GM15510 (cell line): ENCODE results near the gene HACD2.

Source experiments
- POLR2A ChIP-seq: IDR thresholded peaks from 3 replicates; pipeline ENCODE4 v1.6.1; 2011; ENCODE audit warnings: borderline replicate concordance; ENCODE audit not compliant: insufficient read length; ENCODE audit errors: extremely low read depth

HACD2 gene

DNA sequence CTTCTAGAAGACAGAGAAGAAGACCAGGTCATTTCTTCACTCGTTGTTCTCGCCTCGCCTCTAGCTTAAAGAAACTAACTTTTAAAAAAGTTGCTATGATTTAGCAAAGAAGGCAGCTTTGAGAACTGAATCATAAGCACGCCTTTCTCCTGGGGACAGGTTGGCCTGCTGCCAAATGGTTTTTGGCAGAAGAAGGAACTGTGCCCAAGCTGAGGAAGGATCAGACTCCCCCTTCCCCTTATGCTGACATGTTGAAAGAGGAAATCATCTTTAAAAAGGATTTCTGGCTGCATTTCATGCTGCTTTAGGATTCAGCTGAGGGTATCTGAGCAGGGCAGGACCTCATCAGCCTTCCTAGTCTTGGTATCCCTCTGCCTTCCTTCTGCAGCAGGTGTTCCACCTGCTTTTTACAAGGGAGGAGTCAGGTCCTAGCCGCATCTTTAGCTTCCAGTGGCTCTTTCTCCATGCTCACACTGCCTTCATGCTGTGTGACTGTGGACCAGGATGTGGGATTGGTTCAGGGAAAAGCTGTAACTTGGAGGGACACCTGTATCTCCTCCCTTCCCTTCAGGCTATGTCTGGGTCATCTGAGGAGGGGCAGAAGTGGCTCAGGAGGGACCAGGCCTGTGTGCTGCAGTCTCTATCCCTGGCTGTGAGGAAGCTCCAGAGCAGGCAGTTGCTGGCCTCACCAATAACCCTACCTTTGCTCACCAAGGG, 34.1 kb upstream of the HACD2 start:
- TF ChIP-seq POLR2A = no peak

DNA sequence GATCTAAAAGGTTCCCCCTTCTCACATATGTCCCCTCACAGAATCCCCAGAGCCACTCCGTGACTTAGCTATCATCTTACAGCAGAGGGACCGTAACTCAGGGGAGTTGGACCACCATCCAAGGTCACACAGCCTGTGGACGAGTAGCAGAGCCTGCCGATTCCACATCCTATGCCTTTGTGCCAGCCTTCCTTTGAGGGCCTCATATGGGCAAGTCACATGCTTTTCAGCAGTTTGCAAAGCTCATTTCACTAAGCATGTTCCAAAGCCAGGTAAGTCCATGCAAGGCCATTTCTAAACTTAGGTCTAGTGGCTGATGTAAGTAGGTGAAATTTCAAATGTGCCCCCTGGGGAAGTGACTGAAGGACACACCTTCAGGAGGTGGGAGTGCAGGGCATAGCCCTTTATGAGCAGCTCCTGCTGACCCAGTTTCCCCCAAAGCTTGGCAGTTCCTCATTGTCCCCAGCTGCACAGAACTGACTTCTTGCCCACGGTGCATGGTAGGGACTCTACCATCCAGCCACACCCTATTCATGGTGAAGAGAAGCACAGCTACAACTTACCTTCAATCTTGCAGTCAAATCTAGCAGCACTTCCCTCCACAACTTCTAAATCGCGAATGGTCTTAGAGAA, 33.3 kb upstream of the HACD2 start:
- TF ChIP-seq POLR2A = no peak

DNA sequence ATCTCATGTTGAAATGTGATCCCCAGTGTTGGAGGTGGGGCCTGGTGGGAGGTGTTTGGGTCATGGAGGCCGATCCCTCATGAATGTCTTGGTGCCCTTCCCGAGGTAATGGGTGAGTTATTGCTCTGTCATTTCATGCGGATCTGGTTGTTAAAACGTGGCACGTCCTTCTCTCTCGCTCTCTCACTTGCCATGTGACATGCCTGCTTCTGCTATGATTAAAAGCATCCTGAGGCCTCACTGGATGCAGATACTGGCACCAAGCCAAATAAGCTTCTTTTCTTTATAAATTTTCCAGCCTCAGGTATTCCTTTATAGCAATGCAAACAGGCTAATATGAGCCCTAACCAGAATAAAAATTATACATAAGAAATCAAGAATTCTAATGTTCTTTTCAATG, 31.7 kb upstream of the HACD2 start:
- TF ChIP-seq POLR2A = no peak

DNA sequence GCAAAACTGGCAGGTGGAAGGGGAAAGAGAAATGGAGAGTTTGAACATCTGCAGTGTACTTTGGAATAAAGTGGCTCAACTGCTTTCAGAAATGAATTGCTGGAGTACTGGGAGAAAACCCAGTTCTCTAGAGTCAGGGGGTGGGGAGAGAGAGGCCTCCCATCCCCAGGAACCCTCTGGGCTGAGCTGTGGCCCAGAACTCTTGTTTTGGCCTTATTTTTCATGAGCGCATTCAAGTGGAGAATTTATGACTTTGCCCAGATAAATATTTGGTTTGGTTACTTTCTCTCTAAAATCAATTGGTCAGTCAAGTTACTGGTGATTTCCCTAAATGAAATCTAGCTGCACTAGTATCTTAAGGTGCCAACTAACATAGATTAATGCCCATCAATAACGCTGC, 28.7 kb upstream of the HACD2 start:
- TF ChIP-seq POLR2A = no peak

DNA sequence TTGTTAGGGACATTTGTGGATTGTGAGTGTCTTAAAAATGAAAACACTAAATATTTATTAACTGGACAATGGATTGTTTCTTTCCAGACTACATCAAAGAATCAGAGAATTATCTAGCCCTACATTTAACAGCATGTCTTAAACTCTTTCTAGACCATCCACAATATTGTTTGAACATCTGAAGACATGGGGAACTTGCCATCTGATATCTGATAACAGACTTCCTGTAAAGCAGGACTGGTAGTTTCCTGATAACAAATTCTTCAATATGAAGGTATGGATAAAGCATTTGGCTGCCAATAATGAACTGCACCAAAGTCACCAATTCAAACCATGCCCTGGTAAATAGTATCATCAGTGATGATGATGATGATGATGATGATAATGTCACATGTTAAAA, 26.2 kb upstream of the HACD2 start:
- TF ChIP-seq POLR2A = no peak

DNA sequence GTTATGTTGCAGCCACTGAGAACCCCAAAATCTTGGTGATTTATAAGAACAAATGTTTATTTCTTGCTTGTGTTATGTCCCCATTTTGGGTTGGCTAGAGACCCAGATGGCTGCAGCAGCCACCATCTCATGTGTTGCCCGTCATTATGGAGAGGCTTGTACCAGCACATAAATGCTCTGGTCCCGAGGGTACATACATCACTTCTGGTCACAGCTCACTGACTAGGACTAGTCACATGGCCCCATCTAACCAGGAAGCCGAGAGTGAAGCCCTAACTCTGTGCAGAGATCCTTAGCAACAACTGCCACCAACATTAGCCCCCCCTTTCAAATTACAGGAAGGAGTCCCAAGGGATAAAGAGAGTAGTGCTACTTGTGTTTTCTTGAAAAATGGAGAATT, 25.5 kb upstream of the HACD2 start:
- no peak for TF ChIP-seq POLR2A

DNA sequence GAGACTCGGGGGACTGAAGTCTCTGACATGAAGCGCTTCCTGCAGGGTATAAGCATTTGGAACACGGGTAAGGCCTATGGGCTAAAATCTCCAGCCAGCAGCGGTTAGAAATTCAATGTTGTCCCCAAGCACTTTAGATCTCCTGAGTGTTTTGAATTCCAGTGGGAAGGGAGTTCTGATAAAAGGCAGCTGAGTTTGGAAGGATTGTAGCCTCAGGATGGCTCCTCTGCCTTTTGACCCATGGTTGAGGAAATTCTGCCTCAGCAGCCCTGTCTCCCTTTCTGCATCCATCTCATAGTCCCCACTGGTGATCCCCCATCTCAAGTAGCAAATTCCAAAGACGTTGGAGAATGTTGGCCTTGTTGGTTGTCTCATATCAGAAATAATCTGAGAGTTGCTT, 24.2 kb upstream of the HACD2 start:
- TF ChIP-seq POLR2A = no peak

DNA sequence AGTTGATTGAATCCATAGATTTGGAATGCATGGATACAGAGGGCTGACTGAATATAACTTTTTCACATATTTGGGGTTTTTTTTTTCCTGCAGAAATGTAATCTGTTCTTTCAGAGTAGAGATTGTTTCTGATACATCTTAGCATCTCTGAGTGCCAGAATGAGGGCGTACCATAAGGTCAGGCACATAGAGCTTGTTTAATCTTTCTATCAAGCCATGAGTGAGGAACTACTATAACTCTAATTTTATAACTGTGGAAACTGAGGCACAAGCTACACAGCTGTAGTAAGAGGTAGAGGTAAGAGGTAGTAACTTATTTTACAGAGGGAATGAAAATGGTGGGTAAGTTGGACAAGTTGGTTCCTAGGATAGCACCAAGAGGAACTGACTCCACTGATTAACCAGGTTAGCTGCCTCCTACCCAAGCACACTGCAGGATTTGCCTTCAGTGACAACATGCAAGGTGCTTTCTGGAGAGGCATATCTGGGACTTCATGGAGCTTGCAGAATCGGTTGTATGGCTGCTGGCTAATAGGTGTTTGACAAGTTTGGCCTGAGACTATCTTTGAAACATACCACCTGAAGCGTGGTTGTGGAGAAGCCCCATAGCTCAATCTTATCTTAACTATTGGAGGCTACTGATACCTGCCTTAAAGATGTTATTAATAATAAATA, 23.5 kb upstream of the HACD2 start:
- no peak for TF ChIP-seq POLR2A

DNA sequence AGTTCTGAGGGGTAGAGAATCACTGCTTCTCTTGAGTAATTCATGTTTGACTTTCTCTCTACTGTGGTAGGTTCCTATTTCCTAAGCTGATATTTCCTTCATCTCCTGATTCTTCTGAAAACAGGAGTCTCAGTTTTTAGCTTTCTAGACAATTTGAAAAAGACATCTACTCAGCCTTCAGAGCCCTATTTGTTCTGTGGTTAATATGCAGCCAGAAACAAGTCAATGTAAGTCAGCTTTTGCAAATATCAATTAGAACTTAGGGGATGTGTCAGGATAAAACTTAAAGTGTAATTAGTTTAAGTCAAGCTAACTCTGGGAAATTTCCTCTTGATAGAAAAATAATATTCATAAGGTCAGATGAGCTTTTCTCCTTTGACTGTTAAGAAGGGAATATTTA, 21.7 kb upstream of the HACD2 start:
- TF ChIP-seq POLR2A = no peak

DNA sequence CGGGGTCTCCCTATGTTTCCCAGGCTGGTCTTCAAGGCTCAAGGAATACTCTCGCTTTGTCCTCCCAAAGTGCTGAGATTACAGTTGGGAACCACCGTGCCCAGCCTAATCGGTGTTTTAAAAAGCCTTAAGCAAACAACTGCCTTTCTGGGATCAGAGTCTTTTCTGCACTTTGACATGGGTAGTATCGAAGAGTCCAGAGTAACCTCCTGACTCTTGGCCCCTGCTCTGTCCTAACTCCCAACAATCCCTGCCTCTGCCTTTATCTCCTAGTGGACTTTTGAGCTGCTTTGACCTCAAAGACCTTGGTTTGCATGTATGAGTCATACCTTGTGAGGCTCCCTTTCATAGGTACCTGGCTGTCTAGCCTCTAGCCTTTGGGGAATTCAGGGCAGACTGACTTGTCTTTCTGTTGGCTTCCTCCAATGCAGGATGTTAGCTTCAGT, 21.0 kb upstream of the HACD2 start:
- no peak for TF ChIP-seq POLR2A

DNA sequence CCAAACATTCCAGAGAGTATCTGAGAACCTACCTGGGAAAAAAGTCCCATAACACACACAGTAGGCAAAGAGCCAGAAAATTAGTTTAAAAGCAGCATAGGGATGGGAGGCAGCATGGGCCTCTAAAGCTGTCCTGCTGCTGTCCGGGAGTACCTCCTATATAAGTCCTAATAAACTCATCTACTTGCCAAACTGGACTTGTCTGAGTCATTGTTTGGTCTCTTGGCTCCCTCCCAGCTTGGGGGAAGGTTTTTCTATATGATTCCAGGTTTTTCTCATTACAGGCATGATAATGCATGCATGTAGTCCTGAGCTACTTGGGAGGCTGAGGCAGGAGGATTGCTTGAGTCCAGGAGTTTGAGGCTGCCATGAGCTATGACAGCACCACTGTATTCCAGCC, 17.5 kb upstream of the HACD2 start:
- TF ChIP-seq POLR2A = no peak

DNA sequence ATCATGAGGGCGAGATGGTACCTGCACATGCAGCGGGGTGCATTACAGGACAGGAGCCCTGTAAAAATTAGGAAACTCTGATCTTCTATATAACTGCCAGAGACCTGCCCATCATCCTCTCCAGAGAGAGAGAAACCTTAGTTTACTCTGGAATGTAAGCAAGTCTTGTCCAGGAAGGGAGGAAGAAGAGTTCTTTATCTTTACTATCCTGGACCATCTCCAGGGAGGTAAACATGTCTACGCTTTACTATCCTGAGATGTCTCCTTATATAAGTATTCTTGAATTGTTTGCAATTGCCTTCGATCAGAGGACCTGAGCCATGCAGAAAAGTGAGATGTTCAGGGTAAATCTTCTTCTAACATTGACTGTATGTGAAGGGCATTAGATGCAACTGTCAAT, 12.7 kb upstream of the HACD2 start:
- TF ChIP-seq POLR2A = no peak

DNA sequence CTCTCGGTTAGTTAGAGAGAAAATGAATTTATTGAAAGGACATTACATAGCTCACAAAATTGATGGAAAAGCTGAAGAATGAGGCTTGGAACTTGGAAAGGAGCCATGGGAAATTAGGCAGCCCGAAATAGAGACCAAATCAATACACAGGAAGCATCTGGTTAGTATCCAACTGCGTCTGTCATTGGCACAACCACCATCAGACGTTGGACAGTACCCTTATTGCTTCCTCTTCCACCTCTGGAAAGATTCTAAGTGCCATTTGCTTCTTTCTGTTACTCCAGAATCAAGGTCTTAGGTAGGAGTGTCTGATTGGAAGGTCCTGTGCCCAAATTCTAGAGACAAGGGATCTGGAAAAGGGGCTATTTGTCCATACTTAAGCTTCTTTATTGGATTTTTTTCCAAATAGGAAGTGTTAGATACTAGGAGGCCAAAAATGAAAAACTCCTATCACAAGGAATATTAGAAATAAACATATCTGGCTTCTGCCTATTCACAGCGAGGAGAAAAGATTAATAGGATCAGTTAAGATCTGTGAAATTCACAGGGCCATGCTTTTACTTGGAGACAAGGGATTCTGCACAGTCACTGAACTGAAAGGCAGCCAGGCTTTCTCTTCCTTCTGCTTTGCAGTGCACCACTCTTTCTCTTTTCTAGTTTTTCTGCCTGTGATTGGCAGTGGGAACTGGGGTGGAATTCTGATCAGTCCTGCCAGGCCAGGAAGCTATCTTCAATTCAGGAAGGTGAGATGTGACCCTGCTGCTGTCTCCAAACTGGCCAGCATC, 10.7 kb upstream of the HACD2 start:
- no peak for TF ChIP-seq POLR2A

DNA sequence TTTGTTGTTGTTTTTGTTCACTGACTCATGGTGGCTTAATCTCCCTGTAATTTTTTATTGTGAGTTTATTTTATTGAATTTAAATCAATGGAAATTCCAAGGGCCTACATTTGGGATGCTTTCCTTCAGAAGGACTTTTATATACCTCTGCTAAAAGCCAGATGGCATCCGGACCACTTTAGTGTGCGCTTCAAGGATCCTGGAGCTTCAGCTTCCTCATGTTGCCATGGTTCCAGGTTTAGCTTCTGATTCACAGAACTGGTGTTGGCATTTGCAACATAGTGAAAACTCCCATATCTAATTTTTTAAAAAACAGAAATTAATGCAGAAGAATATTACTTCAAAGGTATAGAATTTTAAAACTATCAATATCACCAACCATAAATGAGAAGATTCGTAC, 8.5 kb upstream of the HACD2 start:
- TF ChIP-seq POLR2A = no peak

DNA sequence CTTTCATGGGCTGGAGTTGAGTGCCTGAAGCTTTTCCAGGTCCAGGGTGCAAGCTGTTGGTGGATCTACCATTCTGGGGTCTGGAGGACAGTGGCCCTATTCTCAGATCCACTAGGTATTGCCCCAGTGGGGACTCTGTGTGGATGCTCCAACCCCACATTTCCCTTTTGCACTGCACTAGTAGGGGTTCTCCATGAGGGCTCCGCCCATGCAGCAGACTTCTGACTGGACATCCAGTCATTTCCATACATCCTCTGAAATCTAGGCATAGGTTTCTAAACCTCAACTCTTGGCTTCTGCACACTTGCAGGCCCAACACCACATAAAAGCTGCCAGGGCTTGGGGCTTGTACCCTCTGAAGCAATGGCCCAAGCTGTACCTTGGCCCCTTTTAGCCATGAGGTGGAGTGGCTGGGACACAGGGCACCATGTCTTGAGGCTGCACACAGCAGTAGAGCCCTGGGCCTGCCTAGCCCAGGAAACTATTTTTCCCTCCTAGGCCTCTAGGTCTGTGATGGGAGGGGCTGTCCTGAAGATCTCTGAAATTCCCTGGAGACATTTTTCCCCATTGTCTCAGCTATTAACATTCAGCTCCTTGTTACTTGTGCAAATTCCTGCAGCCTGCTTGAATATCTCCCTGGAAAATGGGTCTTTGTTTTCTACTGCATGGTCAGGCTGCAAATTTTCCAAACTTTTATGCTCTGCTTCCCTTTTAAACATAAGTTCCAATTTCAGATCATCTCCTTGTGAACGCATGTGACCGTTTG, 6.0 kb upstream of the HACD2 start:
- no peak for TF ChIP-seq POLR2A

DNA sequence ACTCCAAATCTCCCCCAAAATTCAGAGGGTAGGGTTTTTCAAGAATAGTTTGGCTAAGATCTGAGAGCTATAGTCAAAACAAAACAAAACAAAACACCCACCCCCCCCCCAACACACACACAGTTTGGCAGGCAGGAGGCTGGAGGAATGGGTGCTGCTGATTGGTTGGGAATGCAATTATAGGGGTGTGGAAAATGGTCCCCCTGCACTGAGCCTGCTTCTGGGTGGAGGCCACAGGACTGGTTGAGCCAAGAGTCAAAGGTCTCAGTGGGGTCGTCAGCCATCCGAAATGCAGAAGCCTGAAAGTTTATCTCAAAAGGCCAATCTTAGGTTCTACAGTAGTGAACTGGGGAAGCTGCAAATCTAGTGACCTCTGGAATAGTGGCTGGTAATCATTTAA, 2.5 kb upstream of the HACD2 start:
- no peak for TF ChIP-seq POLR2A

DNA sequence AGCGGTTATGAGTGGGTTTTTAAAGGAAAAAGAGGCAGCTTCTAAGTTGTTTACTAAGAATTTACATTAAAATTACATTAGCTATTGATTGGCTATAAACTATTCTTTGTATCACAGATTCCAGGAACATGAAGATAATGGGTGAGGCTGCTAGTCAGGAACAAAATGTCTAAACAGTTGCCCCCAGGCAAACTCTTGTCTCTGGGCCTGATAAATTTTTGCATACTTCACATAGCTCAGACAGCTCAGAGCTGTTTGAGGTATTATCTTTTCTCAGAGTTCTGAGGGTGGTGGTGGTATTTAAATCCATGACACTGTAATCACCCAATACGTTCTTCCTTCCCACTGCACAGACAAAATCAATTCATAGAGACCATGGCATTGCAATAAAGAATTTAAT, 2.1 kb upstream of the HACD2 start:
- no peak for TF ChIP-seq POLR2A
